Activated B cell treated with CpG ODN at 0.5 μM for 24 hours (primary cell): ENCODE data around the gene HLA-DPA1. TPM values are rescaled to one million over a fixed set of nuclear protein-coding genes. Genes with fewer than 3 reads are reported as not detected.

Experiments used
- ATAC-seq: fragments of 200-7000 bp; cut with Tn5 transposase; one replicate; pipeline ENCODE4 v1.10.0; 2021; ENCODE audit warnings: low read depth, mild to moderate bottlenecking, moderate library complexity
- CTCF ChIA-PET: fragments of 350-600 bp; sonication (Branson Sonifier 250); formaldehyde crosslinking; loops from one replicate; lab custom pipeline; 2021; ENCODE audit warnings: antibody characterized with exemption; lab: Charles Lee
- POLR2A ChIA-PET: fragments of 350-600 bp; sonication (Branson Sonifier 250); formaldehyde crosslinking; loops from one replicate; lab custom pipeline; 2021; ENCODE audit warnings: antibody characterized with exemption; lab: Charles Lee
- DNase-seq: peaks from one replicate; pipeline ENCODE4 v3.0.0; 2022
- H3K27ac Mint-ChIP-seq: one replicate; pipeline ENCODE4 v1.8.0; 2020; ENCODE audit warnings: mixed read lengths
- H3K27me3 Mint-ChIP-seq: one replicate; pipeline ENCODE4 v1.8.0; 2021; ENCODE audit warnings: mixed read lengths
- H3K36me3 Mint-ChIP-seq: one replicate; pipeline ENCODE4 v1.8.0; 2021; ENCODE audit warnings: low read depth, mixed read lengths
- H3K4me1 Mint-ChIP-seq: one replicate; pipeline ENCODE4 v1.8.0; 2021; ENCODE audit warnings: mixed read lengths
- H3K4me3 Mint-ChIP-seq: one replicate; pipeline ENCODE4 v1.8.0; 2020; ENCODE audit warnings: mild to moderate bottlenecking, mixed read lengths
- H3K9me3 Mint-ChIP-seq: one replicate; pipeline ENCODE4 v1.8.0; 2020; ENCODE audit warnings: mixed read lengths
- CTCF ChIP-seq: fragments of 200-600 bp; IDR thresholded peaks from one replicate; pipeline ENCODE4 v1.8.0; 2022; ENCODE audit warnings: antibody characterized with exemption, mild to moderate bottlenecking
- intact Hi-C: fragments of 100-400 bp; cut with micrococcal nuclease; formaldehyde crosslinking; loops from one replicate; pipeline ENCODE4 v1.15.1; 2024
- total RNA-seq: library from RNA; stranded (reverse); gene quantifications from 2 replicates; pipeline ENCODE4 v1.2.3, GENCODE V29; 2022

HLA-DPA1 gene
- total RNA-seq, 1 donor from 2014 or later = 718 TPM

GRCh38 chr6:33057222-33058150, 16.0 kb downstream of the HLA-DPA1 start:
- intact Hi-C loops = loop anchor here (1.0 kb wide), 2 partner anchors 15 to 29 kb away; no protein-coding TSS in a partner anchor
- peak; percentile 79 for ATAC-seq

GRCh38 chr6:33053230-33053629, 20.2 kb downstream of the HLA-DPA1 start:
- no peak overlapping the region for H3K4me3 Mint-ChIP-seq
- ChIA-PET CTCF (interaction anchor here (3.3 kb wide), 1 partner anchor 17 kb away, joined by 8 read pairs; no protein-coding TSS in a partner anchor), POLR2A (interaction anchor here (0.6 to 4.5 kb wide), 4 partner anchors 9 to 34 kb away, joined by 3 to 17 read pairs (median 4); partner anchors contain the start of gene HLA-DPA1)
- DNase-seq (no peak), ATAC-seq (no peak)
- TF ChIP-seq CTCF = no peak
- H3K36me3 Mint-ChIP-seq = no peaks in the 10 kb centered on the region
- intact Hi-C loops = no loop called here
- no peak overlapping the region for H3K27ac Mint-ChIP-seq
- H3K4me1 Mint-ChIP-seq = peaks cover 44% of the 10 kb centered on the region
- H3K27me3 Mint-ChIP-seq = no peaks in the 10 kb centered on the region
- H3K9me3 Mint-ChIP-seq = peaks cover 3% of the 10 kb centered on the region

More at GRCh38 chr6:33057222-33058150, 16.0 kb downstream of the HLA-DPA1 start:
- H3K36me3 Mint-ChIP-seq = peaks cover 7% of the 10 kb centered on the region
- no peaks in the 10 kb centered on the region for H3K27me3 Mint-ChIP-seq
- H3K4me3 Mint-ChIP-seq = peak overlapping the region; percentile 60
- TF ChIP-seq CTCF = no peak
- peaks cover 42% of the 10 kb centered on the region for H3K4me1 Mint-ChIP-seq
- POLR2A ChIA-PET = interaction anchor here (0.6 to 4.8 kb wide), 22 partner anchors 8 to 460 kb away, joined by 3 to 104 read pairs (median 4); partner anchors contain the start of genes HLA-DOA, HLA-DPA1 and HLA-DPB1
- peak overlapping the region; percentile 92 for H3K27ac Mint-ChIP-seq
- H3K9me3 Mint-ChIP-seq = peaks cover 7% of the 10 kb centered on the region
- CTCF ChIA-PET = interaction anchor here (1.0 to 1.5 kb wide), 4 partner anchors 9 to 87 kb away, joined by 3 to 5 read pairs (median 3); no protein-coding TSS in a partner anchor
- DNase-seq = no peak

- intact Hi-C loops = no loop called here
- Mint-ChIP-seq H3K27me3 (no peaks in the 10 kb centered on the region), H3K27ac (no peak overlapping the region), H3K4me3 (no peak overlapping the region), H3K9me3 (peaks cover 3% of the 10 kb centered on the region), H3K4me1 (peaks cover 38% of the 10 kb centered on the region), H3K36me3 (no peaks in the 10 kb centered on the region)
- POLR2A ChIA-PET = interaction anchor here (1.2 to 4.5 kb wide), 5 partner anchors 9 to 35 kb away, joined by 3 to 17 read pairs (median 5); partner anchors contain the start of gene HLA-DPA1
- ATAC-seq (no peak), DNase-seq (no peak)
- CTCF ChIA-PET = interaction anchor here (3.3 kb wide), 1 partner anchor 16 kb away, joined by 8 read pairs; no protein-coding TSS in a partner anchor
- TF ChIP-seq CTCF = no peak
These were observed 20.8 kb downstream of the HLA-DPA1 start for GRCh38 chr6:33052627-33053026.

- TF ChIP-seq CTCF = no peak
- ATAC-seq (peak; percentile 42), DNase-seq (no peak)
- no peak overlapping the region for H3K4me3 Mint-ChIP-seq
- ChIA-PET CTCF (interaction anchor here (0.8 to 3.3 kb wide), 9 partner anchors 9 to 112 kb away, joined by 3 to 10 read pairs (median 4); partner anchors contain the start of gene HLA-DPA1), POLR2A (interaction anchor here (1.3 to 6.5 kb wide), 8 partner anchors 12 to 34 kb away, joined by 3 to 43 read pairs (median 6); partner anchors contain the start of genes HLA-DPA1 and HLA-DPB1)
- peaks cover 20% of the 10 kb centered on the region for H3K4me1 Mint-ChIP-seq
- peaks cover 3% of the 10 kb centered on the region for H3K9me3 Mint-ChIP-seq
- H3K36me3 Mint-ChIP-seq = no peaks in the 10 kb centered on the region
- no peaks in the 10 kb centered on the region for H3K27me3 Mint-ChIP-seq
- no peak overlapping the region for H3K27ac Mint-ChIP-seq
- intact Hi-C loops = no loop called here
These were observed 23.2 kb downstream of the HLA-DPA1 start for GRCh38 chr6:33050014-33050810.
